GM21723 (cell line): Measurements from ENCODE around the gene RNF207.

Source experiments
- ATAC-seq: cut with Tn5 transposase; IDR thresholded peaks from one replicate; pipeline ENCODE4 v1.9.1; 2021; ENCODE audit warnings: mild to moderate bottlenecking, moderate library complexity; ENCODE audit not compliant: unreplicated experiment

Gene RNF207

DNA sequence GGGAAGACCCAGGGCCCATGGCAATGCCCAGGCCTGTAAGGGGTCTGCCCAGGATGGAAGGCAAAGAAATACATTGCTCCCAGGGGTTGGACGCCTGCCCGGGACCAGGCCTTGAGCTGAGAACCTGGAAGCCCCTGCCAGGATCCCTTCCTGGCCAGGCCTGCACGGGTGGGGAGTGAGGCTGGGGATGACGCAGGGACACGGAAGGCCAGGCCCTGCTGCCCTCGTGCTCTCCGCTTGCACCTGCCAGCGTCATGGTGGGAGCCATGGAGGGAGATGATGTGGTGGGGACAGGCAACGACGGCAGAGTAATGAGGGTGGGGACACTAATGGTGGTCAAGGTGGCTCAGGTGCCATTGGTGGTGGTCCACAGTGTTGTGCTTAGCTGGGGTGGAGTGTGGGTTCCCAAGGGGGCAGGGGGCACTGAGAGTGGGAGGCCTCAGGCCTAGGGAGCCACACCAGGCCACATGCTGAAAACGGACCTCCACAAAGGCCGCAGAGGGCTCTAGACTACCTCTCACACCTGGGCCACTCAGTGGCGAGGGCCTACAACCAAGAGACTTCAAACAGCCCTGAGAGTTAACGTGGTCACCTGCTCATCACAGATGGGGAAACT, 42.4 kb downstream of the RNF207 start:
- no peak for ATAC-seq

DNA sequence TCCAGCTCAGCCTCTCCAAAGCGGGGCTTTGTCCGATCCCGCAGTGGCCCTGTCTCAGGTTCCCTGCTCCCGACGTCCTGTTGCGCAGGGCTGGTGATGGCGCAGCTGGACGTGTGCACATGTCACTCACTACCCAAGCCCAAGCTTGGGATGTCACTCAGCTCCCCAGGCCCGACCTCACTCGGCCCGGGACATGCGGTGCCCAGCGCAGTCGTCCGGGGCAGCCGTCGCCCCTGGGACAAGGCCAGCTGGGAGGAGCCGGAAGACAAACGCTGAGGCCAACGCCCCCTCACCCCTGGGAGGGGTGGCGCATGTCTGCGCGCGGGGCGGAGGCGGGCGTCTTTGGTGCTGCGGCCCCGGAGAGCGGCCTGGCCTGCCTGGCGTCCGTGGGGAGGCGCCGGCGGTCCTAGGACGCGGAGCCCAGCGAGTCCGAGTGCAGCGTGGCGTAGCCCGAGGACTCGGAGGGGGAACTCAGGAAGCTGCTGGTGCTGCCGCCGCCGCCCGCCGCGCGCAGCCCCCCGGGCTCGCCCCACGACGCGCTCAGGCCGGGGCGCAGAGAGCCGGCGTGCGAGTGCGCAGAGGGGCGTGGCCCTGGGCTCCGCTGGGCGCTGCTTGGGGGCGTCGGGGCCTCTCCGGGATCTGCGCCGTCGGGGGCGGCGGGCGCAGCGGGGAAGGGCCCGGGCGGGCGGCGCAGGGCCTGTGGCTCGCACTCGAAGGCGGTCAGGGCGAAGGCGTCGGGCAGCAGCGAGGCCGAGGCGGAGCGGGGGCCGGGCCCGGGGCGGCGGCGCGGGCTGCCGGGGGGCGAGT, 43.2 kb downstream of the RNF207 start:
- no peak for ATAC-seq

DNA sequence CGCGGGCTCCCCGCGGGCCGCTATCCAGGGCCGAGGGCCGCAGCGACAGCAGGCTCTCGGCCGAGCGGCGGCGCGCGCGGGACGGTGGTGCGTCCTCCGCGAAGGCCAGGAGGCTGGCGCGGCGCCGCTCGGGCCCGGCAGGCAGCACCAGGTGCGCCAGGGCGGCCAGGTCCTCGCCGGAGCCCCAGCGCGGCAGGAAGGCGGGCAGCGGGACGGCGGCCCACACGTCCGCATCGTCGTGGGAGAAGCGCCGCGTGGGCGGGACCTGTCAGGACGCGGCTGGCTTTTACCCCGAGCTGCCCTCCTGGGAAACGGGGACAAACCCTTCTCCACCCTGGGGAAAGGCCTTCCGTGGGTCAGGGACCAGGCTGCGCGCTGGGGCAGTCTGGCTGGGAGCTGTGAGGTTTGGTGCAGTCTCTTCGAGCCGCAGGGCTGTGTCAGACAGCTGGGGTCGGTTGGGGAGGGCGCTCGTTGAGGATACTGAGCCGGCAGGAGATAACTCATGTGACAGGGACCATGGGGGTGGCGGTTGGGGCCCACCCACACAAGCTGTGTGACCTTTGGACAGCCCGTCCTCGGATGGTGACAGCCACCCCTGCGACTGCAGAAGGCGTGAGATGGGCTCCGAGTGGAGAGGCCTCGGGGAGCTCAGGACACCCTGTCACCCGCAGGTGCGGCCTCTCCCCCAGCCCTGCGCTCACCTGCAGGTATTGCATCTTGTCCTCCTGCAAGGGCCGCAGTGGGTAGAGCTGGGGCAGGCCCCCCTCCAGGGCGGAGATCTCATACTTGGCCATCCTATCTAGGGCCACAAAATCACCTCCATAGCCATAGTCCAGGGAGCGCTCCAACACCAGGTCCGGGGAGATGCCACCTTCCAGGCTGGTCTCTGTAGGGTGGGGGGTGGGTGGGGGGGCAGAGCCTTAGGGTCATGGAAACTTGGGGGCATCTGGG, 44.1 kb downstream of the RNF207 start:
- no peak for ATAC-seq

DNA sequence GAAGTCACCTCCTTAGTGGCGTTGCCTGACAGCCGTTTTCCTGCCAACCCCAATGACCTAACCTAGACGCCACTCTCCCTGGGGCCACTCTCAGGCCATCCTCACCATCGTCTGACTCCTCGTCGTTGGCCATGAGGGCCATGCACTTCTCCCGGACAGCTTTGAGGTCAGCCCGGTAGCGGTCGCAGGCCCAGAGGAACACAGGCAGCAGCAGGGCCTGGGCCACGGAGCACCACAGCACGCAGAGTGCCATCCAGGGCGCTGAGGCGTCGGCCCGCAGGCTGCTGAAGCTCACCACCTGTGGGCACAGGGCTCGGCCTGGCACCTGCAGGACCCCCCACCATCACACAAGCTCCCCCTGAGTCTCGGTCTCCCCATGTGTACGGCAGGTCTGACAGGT, 45.3 kb downstream of the RNF207 start:
- no peak for ATAC-seq

DNA sequence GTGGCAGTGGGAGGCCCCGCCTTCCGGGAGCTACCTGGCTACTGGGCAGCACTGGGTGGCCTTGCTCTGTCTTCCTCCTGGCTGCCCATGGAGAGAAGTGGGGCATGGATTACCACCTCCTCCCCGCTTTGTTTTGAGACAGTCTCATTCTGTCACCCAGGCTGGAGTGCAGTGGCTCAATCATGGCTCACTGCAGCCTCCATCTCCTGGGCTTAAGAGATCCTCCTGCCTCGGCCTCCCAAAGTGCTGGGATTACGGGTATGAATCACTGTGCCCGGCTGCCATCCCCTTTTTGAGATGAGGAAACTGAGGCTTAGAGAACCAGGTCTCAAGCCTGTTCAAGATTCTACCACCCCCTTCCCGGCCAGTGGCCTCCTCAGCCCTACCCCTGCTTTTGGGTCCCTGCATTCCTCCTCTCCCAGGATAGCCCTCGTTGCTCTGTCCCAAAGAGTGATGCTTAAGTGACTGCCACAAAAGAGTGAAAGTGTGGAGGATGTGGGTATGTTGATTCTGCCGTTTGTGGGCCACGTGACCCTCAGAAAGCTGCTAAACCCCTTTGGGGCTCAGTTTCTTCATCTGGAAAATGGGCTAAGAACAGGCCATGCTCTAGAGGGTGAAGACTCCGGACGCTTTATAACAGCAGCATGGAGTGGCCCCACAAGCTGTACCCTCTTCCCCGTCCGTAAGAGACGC, 45.9 kb downstream of the RNF207 start:
- ATAC-seq = no peak

DNA sequence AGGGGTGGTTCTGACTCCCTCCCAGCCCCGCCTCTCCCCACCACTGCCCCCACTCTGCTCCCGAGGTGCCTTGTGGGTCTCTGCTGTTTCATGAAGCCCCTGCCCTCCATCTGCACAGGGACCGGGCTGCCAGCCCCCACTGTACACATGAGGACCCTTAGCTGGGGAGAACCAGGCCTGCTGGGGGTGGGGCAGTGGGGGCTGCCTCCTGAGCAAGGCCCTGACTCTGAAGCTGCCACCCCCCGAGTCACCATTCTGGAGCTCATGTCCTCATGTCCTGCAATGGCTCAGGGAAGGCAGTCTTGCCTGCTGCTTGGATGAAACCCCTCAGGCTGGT, 46.4 kb downstream of the RNF207 start:
- ATAC-seq = no peak

DNA sequence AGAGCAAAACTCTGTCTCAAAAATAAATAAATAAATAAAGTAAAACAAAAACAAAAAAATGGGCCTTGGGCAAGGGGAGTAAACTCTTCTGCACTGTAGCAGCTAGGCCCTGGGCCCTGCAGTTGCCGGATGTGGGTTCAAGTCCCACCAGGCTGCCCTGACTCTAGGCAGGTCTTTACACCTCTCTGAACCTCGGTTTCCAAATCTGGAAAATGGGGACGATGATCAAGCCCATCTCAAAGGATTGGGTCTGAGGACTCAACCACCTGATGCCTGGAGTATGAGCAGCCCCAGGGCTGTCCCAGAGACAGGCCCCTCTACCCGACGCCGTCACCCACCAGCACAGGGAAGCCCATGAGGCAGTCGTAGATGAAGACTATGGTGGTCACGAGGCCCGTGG, 47.5 kb downstream of the RNF207 start:
- no peak for ATAC-seq

DNA sequence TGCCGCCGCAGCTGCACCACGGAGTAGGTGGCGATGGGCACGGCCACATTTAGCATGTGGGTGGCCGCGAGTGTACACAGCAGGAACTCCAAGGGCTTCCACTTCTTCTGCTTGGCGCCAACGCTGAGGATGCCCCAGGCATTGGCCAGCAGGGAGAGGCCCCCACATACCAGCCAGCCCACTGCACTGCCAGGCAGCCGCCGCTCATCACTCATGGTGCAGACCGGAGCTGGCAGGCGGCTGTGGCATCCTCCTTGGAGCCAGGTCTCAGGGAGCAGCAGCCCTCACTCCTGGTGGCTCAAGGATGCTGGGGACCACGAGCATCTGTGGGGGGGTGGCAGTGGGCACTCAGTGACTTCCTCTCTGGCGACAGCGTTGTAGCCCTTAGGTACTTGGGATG, 48.8 kb downstream of the RNF207 start:
- ATAC-seq = no peak

DNA sequence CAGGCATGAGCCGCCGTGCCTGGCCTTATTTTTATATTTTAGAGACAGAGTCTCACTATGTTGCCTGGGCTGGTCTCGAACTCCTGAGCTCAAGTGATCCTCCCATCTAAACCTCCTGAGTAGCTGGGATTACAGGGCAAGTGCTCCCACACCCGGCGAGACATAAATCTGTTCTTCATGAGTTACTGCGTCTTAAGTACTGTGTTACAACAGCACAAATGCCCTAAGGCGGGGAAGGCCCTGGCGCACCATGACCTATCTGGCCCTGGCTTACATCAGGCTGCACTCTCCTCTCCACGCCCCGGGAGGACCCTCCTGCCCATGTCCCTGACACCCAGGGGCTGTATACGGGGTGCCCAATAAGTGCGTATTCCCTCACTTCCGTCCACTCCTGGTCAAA, 50.7 kb downstream of the RNF207 start:
- ATAC-seq = no peak

DNA sequence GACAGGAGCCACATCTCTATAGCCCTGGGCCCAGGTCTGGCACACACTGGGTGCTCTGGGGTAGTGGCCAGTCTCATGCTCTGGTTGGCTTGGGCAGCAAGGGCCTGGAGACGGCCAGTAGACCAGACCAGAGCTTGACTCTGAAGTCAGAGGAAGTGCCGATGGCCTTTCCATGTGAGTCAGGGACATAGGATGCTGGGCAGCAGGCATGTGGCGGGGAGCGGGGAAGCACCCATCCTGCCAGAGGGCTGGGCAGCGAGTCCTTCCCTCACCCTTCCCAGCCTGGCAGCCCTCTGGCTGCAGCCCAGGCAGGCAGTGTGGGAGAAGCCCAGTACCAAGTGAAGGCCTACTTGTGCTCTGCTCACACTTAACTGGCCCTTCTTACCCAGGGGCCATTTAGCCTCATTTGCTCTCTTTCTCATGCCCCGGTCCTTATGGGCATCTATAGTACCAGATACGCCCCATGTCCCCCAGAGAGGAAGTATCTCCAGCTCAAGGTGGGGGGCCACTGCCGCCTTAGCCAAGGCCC, 51.7 kb downstream of the RNF207 start:
- ATAC-seq = no peak

DNA sequence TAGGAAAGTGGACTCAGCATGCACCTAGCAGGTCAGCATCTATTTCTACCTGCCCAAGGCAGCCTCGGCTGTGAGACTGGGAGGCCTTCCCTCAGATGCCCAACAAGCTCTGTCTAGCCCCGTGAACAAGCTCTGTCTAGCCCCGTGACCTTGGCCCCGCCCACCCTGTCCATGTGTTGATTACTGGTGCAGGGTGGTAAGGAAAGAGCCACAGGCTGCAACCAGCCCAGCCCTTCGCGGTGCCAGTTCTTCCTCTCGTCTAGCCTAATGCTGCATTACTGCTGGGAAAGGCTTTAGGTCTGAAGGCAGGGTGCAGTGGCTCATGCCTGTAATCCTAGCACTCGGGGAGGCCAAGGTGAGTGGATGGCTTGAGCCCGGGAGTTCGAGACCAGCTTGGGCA, 52.8 kb downstream of the RNF207 start:
- no peak for ATAC-seq

DNA sequence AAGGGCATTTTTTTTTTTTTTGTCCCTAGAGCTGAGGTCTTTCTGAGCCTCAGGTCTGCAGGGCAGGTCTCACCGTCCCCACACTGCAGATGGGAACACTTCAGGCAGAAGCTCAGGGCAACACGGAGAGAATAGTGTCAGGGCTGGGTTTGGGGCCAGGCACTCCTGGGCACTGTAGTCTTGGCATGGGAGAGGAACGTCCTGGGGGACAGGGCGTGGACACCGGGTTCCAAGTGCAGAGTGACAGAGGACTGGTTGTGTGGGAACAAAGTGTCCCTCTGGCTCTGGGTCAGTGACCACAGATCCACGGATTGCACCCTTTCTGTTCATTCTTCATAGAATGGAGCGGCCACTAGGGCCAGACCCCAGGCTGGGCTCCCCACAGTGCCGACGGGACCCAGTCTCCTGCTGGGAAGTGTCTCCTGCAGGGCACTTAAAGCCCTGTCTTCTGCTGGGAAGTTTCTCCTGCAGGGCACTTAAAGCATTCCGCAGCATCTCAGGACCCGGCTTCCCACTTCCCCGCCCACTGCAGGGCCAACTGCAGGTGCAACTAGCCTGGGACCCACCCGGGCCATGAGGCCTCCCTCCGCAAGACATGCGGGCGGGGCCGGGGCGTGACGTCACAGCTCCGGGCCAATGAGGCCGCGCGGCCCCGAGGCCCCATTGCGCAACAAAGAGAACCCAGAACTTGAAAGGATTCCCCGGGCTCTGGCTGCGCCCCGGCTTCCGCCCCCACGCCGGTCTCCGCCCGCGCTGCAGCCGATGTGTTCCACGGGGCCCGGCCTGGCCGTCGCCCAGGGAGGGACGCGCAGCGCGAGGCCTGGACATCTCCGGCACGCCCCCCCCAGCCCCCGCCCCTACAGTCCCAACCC, 53.8 kb downstream of the RNF207 start:
- no peak for ATAC-seq

DNA sequence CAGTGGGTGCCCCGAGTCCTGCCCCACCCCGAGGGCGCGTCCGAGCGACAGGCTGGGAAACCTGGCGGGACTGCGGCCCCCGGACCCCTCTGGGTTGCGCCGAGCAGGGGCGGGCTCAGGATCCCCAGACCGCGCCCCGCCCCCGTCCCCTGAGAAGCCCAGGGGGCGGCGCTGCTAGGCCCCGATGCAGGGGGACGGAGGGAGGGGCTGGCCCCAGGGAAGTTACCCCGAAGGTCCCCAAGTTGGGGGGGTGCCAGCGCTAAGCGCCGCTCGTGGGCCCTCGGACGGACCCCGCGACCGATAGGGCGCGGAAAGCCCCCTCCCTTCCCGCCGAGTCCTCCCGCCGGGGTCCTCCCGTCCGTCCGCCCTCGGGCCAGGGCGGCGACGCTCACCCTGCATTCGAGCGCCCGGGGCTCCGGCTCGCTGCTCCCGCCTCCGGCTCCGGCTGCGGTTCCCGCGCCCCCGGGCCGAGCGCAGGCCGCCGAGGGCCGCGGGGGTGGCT, 54.6 kb downstream of the RNF207 start:
- ATAC-seq = no peak

DNA sequence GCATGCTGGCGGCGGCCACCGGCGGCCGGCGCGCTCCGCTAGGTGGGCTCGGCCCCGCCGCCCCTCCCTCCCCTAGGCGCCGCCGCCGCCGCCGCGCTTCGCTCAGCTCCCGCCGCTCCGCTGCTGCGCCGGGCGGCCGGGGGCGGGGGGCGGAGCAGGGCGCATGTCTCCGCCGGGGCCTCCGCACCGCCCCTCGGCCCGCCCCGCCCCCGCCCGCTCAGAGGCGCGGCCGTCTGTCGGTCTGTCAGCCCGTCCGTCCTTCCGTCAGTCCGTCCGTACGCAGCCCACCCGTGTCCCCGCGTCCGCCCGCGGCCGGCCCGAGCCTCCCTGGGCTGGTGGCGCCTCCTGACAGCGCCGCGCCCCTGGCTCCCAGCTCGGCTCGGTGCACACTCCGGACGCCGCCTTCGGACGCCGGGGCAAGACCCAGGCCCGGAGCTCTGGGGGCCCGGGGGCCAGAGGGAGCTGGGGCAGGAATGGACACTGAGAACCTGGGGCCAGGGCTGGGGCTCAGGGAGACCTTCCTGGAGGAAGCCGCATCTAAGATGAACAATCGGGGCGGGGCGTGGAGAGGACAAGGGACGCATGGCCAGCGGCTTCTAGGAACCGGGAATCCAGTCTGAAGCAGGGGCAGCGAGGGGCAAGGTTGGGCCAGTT, 55.2 kb downstream of the RNF207 start, which contains the start of gene GPR153:
GPR153 (minus strand) TSS at position 138 of the 654 bp plus-strand sequence. CDS start 6,193 bp downstream, outside the sequence.
- ATAC-seq = no peak

DNA sequence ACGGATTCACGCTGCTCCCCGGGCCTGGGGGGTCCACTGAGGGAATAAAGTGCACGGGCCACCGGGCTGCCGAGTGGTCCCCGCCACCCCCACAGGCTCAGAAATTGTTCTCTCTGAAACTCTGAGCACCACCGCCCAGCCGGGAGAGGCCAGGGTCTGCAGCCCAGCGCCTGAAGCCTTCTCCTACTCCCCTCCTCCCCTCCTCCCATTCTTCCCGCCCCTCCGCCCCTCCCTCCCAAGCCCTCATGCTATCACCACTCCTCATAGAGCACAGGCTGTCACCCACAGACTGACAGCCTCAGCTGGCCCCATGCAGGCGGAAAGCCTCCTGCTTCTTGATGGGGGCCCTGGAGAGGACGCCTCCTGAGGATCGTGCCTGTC, 55.7 kb downstream of the RNF207 start:
- ATAC-seq = no peak

DNA sequence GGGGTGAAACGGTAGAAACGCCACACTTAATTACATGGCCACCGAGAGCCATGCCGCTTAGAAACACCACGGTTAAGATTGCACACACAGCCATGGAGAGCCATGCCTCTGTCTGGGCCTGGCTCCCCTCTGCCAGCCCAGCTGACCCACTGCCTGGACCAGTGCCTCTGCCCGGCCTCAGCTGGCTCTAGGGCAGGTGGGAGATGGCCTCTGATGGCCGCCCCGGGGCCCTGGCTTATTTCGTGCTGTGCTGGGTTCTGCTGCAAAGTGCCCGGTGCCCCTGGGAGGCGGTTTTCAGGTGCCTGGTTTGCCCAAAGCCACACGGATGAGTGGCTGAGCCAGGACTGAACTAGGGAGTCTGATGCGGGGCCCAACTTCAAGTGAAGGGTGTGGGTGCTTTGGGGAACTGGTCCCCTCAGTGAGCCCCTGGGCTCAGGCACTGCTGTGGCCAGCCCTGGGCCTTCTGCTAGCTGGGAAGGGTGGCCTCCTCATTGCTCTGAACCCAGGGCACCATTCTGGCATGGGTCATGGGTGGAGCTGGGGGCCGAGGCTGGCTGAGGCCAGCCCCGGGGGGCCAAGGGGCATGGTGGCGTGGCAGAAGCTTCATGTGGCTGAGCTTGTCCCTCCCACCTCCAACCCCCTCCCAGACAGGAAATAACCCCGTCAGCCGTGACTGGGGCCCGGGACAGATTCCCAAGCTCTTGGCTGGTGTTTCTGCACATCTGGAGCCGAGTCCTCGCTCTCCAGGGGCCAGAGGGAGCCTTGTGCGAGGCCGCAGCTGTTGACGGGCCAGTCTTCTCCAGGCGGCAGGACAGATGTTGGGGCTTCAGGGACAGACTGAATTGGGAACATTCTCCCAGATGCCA, 56.9 kb downstream of the RNF207 start:
- no peak for ATAC-seq

DNA sequence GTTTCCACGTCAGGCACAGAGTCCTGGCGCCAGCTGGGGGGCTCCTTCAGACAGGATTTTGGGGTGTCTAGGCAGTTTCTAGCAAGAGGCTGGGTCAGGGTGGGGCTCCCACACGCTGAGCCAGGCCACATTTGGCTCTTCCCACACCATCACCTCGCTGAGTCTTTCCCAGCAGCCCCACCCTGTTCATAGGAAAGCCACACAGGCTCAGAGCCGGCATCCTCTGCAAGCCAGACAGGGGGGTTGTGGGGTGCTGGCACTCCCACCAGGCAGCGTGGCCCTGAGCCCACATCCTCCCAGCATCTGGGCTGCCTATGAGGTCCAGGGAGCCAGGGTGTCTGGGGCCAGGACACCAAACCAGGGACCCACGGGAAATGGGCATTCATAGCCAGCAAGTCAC, 57.8 kb downstream of the RNF207 start:
- no peak for ATAC-seq

DNA sequence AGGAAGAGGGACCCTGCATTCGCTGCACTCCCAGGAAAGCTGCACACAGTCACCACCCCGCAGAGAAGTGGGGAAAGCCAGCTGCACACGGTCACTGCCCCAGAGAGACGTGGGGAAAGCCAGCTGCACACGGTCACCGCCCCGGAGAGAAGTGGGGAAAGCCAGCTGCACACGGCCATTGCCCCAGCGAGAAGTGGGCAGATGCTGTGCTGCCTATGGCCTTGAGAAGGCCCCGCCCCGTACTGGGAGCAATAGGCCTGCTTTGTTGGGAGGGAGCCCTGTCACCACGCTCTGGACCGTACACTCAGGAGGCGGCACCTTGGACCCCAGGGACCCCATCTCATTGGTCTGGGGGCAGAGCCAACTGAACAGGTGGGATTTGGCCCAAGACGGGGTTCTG, 59.2 kb downstream of the RNF207 start:
- ATAC-seq = no peak
